ENCODE results near the gene CADPS2.

CADPS2 gene

GRCh38 chr7:122552769-122553168 is 333.5 kb downstream of the CADPS2 start:
- H3K27ac ChIP-seq: no peak overlapping the region
- in situ Hi-C loops (cut with HindIII; ENCODE audit: low pct_ligation_motif_present, low sequenced_read_pairs): no loop called here
- TF ChIP-seq, protein P1, sequence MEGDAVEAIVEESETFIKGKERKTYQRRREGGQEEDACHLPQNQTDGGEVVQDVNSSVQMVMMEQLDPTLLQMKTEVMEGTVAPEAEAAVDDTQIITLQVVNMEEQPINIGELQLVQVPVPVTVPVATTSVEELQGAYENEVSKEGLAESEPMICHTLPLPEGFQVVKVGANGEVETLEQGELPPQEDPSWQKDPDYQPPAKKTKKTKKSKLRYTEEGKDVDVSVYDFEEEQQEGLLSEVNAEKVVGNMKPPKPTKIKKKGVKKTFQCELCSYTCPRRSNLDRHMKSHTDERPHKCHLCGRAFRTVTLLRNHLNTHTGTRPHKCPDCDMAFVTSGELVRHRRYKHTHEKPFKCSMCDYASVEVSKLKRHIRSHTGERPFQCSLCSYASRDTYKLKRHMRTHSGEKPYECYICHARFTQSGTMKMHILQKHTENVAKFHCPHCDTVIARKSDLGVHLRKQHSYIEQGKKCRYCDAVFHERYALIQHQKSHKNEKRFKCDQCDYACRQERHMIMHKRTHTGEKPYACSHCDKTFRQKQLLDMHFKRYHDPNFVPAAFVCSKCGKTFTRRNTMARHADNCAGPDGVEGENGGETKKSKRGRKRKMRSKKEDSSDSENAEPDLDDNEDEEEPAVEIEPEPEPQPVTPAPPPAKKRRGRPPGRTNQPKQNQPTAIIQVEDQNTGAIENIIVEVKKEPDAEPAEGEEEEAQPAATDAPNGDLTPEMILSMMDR (IDR thresholded peaks at IDR 0.05; ENCODE audit: low read depth, low read length, missing control alignments): no peak
- no peaks in the 10 kb centered on the region for H3K36me3 ChIP-seq (replicated peaks)
- H3K4me3 ChIP-seq (ENCODE audit: low read depth, low read length): no peak overlapping the region
- DNase-seq: no peak
- no peaks in the 10 kb centered on the region for H3K27me3 ChIP-seq (replicated peaks)

DNA sequence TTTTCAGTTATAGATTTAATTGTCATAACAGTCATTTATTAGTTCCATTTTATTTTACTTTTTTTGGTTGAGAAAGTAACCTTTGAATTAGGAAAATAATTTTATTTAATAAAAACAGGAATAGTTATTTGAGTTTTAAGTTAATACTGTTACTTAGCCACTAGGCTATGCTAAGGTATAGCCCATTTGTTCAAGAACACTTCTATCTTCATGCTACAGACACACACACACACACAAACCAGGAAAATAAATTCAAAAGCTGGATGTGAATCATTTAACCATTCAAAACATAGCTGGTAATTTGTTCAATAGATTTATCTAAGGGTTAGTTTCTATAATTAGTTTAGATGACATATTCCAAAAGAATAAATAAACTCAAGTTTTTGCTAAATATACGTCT is 335.7 kb downstream of the CADPS2 start:
- no peak for DNase-seq
- TF ChIP-seq, protein P1 (IDR thresholded peaks at IDR 0.05; ENCODE audit: low read depth, low read length, missing control alignments): no peak
- in situ Hi-C loops (cut with HindIII; ENCODE audit: low pct_ligation_motif_present, low sequenced_read_pairs): no loop called here
- Histone ChIP-seq H3K27ac (no peak overlapping the region), H3K27me3 (replicated peaks) (no peaks in the 10 kb centered on the region), H3K4me3 (ENCODE audit: low read depth, low read length) (no peak overlapping the region), H3K36me3 (replicated peaks) (no peaks in the 10 kb centered on the region)

DNA sequence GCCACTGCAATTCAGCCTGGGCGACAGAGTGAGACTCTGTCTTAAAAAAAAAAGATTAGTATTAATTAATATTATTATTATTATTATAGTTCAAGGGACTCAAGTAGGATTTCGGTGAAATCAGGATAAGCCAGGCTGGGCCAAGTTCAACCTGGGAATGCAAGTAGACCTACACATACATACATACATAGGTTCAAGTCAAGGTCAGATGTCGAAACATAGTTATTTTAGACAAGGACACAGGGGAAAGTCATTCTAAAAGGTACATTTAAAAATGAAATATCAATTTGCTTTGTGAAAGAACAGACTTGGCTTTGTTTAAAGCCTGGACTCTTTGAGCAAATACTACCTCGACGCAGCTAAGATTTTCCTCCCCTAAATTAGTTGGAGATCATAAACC is 336.7 kb downstream of the CADPS2 start:
- no peak for DNase-seq
- TF ChIP-seq, protein P1 (IDR thresholded peaks at IDR 0.05; ENCODE audit: low read depth, low read length, missing control alignments): no peak
- Histone ChIP-seq H3K27me3 (replicated peaks) (no peaks in the 10 kb centered on the region), H3K36me3 (replicated peaks) (no peaks in the 10 kb centered on the region), H3K27ac (no peak overlapping the region), H3K4me3 (ENCODE audit: low read depth, low read length) (no peak overlapping the region)
- in situ Hi-C loops (cut with HindIII; ENCODE audit: low pct_ligation_motif_present, low sequenced_read_pairs): no loop called here

- Histone ChIP-seq H3K4me3 (ENCODE audit: low read depth, low read length) (no peak overlapping the region), H3K27me3 (replicated peaks) (no peaks in the 10 kb centered on the region), H3K36me3 (replicated peaks) (no peaks in the 10 kb centered on the region), H3K27ac (no peak overlapping the region)
- TF ChIP-seq, protein P1 (IDR thresholded peaks at IDR 0.05; ENCODE audit: low read depth, low read length, missing control alignments): no peak
- in situ Hi-C loops (cut with HindIII; ENCODE audit: low pct_ligation_motif_present, low sequenced_read_pairs): no loop called here
- peak; percentile 31 for DNase-seq
Measured at GRCh38 chr7:122546496-122546895, 339.8 kb downstream of the CADPS2 start.

GRCh38 chr7:122544463-122544862 is 341.8 kb downstream of the CADPS2 start:
- H3K36me3 ChIP-seq (replicated peaks): no peaks in the 10 kb centered on the region
- TF ChIP-seq, protein P1 (IDR thresholded peaks at IDR 0.05; ENCODE audit: low read depth, low read length, missing control alignments): no peak
- in situ Hi-C loops (cut with HindIII; ENCODE audit: low pct_ligation_motif_present, low sequenced_read_pairs): no loop called here
- DNase-seq: no peak
- no peaks in the 10 kb centered on the region for H3K27me3 ChIP-seq (replicated peaks)
- no peak overlapping the region for H3K4me3 ChIP-seq (ENCODE audit: low read depth, low read length)
- no peak overlapping the region for H3K27ac ChIP-seq

DNA sequence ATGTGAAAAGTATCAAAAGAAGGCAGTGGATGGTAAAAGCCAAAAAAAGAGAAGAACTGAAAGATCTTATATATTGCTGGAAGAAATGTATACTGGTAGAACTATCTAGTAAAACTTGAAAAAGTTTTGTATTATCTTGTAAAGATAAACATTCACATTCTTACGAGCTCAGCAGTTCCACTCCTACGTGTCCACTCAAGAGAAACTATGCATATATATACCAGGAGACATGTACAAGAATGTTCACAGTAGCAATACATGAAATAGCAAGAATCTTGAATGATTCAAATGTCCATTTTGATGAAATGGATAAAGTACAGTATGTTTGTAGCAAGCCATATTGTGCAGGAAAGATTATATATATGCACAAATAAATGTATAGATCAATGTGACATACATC is 342.4 kb downstream of the CADPS2 start:
- TF ChIP-seq, protein P1 (IDR thresholded peaks at IDR 0.05; ENCODE audit: low read depth, low read length, missing control alignments): no peak
- no peak for DNase-seq
- H3K4me3 ChIP-seq (ENCODE audit: low read depth, low read length): no peak overlapping the region
- no peak overlapping the region for H3K27ac ChIP-seq
- in situ Hi-C loops (cut with HindIII; ENCODE audit: low pct_ligation_motif_present, low sequenced_read_pairs): no loop called here
- no peaks in the 10 kb centered on the region for H3K27me3 ChIP-seq (replicated peaks)
- no peaks in the 10 kb centered on the region for H3K36me3 ChIP-seq (replicated peaks)

Measured in brain microvascular endothelial cell (primary cell).